Measurements from ENCODE around the gene WDR77.

Gene WDR77

GRCh38 chr1:111448918-111449702, at the start of gene WDR77, which contains the start of gene ATP5PB:
WDR77 (minus strand) TSS chr1:111449256; CDS start chr1:111449169, 87 bp downstream.
ATP5PB (plus strand) TSS chr1:111449464; CDS start chr1:111449542, 78 bp downstream.
- DNase-seq: peak; percentile 60

- DNase-seq: no peak
These were observed 48.5 kb upstream of the WDR77 start for GRCh38 chr1:111497592-111497991.

DNA sequence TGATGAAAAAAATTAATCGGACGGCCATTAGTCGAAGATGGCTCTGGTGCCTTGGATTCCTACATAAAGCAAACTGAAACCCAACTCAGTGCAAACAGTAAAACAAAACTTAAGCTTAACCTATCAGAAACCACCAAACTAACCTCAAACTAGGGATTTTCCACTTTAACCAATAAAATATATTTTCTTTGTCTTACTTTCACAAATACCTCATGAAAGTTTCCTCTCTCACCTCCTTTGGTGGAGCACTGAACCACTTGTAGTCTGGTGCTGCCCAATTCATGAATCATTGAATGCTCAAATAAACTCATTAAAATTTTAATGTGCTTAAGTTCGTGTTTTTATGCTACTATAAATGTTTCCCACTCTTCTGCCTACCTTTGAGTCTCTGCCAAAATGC, 47.3 kb upstream of the WDR77 start:
- DNase-seq: no peak

DNA sequence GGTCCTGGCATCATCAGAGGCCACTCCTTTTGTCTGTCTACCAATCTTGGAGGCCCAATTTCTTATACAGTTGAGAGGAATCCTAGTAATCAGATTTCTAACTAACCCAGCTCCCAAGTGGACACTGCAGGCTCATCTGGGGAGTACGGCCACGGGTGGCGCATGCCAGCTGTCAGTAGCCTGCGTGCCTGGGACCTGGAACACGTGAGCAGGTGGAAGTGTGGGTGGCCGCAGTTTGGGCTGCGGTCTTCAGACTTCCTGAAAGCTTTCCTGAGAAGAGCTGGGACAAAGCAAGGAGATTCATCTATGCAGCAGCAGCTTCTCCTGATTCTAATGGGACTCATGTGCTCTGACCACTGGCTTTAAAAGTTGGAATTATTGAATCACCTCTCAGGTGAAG, 42.0 kb upstream of the WDR77 start:
- DNase-seq: no peak

- DNase-seq: no peak
These were observed 41.2 kb upstream of the WDR77 start for GRCh38 chr1:111490220-111490619.

DNA sequence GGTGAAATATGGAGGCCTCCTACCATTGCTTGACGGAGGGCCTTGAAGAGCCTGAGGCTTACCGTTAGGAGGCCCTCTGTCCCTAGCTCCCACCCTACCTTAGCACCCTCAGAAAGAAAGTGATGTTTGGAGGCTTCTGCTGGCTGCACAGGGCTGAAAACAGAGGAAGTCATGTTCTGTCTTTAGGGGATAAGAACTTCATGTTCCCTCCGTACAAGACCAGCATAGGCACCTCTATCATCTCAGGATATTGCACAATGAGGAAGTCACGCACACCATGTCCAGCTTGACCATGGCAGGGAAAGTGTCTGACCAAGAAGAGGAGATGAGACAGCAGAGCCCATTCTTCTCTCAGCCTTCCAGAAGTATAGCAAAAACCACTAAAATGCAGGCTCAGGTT, 40.5 kb upstream of the WDR77 start:
- no peak for DNase-seq

- DNase-seq: no peak
These were observed 39.6 kb upstream of the WDR77 start for GRCh38 chr1:111488669-111489068.

DNA sequence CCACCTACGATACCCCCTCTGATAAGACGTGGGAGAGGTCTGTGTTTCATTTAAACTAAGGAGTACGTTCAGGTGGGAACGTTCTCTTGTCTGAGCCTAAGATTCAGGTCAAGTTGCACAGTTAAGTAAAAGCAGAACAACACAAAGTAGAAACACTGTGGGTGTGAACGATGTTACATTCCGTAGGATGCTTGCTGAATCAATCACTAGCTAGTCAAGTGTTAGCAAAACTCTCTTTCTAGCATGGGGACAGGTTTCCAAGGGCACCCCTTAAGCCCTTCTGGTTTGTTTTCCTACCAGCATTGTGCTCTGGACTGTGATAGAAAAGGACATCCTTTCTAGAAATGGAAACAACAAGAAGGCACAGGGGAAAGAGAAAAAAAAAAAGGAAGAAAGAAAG, 38.1 kb upstream of the WDR77 start:
- DNase-seq: no peak

DNA sequence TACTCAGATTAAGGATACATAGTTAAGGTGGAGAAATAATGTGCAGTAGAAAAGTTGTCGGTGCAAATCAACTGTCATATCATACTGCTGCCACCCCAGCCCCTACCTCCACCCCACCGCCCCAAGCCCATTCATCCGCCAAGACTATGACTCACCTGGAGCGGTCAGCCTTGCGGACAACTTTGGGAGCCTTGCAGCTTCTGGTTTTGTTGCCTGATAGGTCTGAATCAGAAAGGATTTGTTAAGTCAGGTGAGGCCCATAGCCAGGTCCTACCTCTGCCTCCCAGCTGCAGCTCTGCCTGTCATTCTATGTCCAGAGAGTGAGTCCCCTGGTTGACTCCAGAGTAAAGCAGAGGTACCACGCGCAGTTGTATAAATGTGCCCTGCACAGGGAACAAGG, 37.4 kb upstream of the WDR77 start:
- DNase-seq: no peak

GRCh38 chr1:111484391-111485026, 35.5 kb upstream of the WDR77 start:
- no peak for DNase-seq

- DNase-seq: no peak
These were observed 34.8 kb upstream of the WDR77 start for GRCh38 chr1:111483876-111484275.

DNA sequence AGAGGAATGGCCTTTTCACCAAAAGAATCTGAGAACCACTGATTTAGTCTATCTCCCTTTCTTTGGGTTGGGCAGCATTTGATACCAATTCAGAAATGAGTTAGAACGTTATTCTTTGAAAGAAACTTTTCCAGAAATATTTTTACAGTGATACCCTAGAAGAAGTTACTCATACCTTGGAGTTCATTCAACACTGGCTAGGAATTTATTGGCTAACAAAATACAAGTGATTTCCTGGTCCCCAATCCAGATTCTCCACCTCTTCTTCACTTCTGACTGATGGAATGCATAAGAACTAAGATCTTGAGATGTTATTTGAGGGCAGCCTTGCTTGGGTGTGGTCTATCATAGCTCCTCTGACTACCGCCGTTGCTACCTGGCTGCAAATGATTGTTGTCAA, 34.1 kb upstream of the WDR77 start:
- no peak for DNase-seq

DNA sequence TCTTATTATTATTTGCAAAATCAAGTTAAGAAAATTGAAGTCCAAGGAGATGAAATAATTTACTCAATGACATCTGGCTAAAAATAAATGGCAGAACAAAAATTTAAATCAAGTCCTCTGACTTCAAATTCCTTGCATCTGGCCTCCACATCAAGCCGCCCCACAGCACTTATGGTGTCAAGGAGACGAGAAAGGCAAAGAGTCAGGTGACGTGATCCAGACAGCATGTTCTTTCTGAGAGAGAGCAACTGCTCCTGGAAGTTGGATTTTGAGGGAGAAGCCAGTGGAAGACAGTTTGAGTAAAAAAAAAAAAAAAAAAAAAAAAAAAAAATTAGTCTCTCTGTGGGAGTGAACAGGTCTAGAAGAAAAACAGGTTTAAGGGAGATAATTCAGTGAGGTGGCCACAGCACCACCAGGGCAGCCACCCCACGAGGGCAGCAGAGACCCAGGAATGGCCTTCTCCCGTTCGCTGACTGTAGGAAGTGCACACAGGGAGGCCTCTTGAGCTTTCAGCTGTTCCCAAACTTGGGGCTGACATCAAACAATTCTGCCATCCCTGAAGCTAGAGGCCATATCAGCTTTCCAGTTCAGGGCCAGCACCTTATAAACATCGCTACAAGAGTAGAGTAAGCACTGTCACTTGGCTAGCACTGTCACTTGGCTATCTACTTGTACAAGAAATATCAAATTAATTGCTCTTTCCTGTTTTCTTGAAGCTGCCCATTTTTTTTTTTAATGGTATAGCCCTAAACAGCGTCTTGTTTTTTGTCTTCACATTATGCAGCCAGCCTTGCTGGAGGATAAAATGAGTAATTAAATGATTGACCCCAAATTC, 32.5 kb upstream of the WDR77 start:
- peak; percentile 34 for DNase-seq

- DNase-seq: no peak
These were observed 31.6 kb upstream of the WDR77 start for GRCh38 chr1:111480674-111481073.

DNA sequence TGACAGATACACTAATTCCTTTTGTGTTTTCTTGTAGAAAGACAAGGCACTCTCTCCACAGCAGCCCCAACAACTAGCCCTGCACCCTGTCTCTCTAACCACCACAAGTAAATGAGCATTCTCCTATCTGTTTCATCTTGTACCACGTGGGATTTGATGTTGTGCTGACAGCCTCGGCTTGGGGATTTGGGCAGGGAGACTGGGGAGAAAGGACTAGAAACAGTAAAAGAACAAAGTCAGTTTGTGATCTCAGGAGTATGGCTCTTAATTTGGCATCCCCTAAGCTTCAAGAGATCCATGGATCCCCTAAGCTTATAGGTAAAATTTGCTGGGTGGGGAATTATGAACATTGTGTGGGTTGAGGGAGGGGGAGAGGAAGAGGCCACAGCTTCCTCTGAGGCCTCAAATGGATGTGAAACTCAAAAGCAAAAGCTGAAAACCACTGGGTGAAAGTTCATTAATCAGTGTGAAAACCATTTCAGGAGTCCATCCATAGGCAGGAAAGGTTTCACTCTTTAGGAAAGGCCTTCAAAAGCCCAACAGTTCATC, 27.8 kb upstream of the WDR77 start:
- no peak for DNase-seq

DNA sequence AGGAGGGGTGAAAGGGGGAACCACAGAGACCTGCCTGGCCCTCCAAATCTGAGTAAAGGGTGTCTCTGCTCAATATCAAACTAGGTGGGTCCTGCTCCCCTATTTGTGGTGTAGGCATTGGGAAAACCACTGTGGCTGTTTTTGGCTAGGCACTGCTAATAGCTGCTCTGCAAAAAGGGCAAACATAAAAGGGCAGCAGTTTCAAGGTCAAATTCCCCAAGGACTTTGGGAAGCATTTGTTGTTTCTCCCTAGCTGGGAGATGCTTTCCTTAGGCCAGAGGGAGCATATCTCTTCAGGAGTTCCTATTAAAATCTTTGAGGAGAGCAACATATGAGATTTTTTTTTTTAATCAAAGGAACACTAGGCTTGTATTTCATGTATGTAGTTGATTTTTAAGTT, 27.2 kb upstream of the WDR77 start:
- no peak for DNase-seq

DNA sequence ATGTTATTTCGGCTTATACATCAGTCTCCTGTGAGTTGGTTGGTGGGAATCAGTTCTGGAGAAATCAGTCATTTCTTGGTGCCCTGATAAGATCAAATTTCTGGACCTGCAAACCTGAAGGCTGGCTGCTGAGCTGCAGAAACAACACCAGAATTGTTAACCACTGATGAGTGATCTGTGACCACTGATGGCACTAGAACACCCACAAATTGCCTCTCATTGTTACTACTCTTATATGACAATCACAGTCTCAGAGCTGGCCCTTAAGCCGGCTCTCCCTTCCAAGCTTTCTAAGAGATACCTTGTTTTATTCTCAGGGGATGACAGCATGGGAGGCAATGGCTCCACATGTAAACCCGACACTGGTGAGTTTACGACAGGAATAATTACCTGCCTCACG, 26.6 kb upstream of the WDR77 start:
- no peak for DNase-seq

- DNase-seq: no peak
These were observed 25.5 kb upstream of the WDR77 start for GRCh38 chr1:111474521-111474920.

GRCh38 chr1:111474106-111474505, 25.1 kb upstream of the WDR77 start:
- DNase-seq: no peak

GRCh38 chr1:111471538-111471937, 22.5 kb upstream of the WDR77 start:
- DNase-seq: no peak

DNA sequence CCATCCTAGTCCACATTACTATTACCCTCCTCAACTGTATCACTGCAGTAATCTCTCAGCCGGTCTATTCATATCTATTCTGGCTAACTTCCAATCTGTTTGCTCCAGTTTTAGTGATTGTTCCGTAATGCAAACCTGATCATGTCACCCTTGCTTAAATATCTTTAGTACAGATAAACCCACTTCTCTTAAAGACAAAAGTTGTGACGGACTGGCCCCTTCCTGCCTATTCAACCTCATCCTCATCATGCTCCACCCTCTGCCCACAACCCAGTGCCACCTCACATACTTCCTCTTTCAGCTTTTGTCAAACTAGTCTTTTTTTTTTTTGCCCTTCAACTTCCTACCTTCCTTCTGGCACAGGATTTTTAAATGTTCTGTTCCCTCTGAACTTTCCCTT, 22.0 kb upstream of the WDR77 start:
- DNase-seq: no peak

DNA sequence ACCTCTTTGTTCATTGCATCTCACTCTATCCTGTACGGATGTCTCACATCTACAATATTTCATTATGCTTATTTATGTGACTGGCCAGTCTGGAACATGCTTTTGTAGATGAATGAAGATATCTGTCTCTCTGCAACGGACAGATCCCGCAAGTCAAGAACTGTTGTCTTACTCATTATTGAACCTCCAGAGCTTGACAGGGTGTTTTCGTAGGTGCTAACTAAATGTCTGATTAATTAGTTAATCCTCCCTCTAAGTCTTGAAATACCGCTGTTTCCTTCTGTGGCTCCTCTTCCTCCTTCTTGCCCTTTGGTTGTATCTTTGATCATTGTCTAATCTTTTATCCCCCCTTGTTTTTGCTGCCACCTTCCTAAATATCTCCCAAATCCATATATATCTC, 21.5 kb upstream of the WDR77 start:
- no peak for DNase-seq

GRCh38 chr1:111469539-111469938, 20.5 kb upstream of the WDR77 start:
- no peak for DNase-seq

Data from 8988T (cell line).